Sigmoid colon (tissue), 7 donors: Measurements from ENCODE around the gene HEMGN. TPM values are rescaled to one million over a fixed set of nuclear protein-coding genes. Genes with fewer than 3 reads are reported as not detected.

ENCODE experiments used
- DNase-seq: peaks from one replicate; pipeline ENCODE4 v3.0.0-alpha.2; 2019
- H3K27ac ChIP-seq, 4 donors: fragments of 200-600 bp; sonication (generic); one replicate each; pipeline ENCODE4 v1.5.1; 2016 to 2019; ENCODE audit warnings: mild to moderate bottlenecking in 1 of 4
- H3K27me3 ChIP-seq, 3 donors: fragments of 200-600 bp; sonication (generic); one replicate each; pipeline ENCODE4 v1.5.1; 2019; ENCODE audit warnings: mild to moderate bottlenecking in 1 of 3
- H3K36me3 ChIP-seq, 4 donors: fragments of 200-600 bp; sonication (generic); one replicate each; pipeline ENCODE4 v1.5.1; 2016 to 2019
- H3K4me1 ChIP-seq, 4 donors: fragments of 200-600 bp; sonication (generic); one replicate each; pipeline ENCODE4 v1.5.1; 2017 to 2019
- H3K4me3 ChIP-seq, 4 donors: fragments of 200-600 bp; sonication (generic); one replicate each; pipeline ENCODE4 v1.5.1; 2017 to 2019; ENCODE audit warnings: mild to moderate bottlenecking in 2 of 4, moderate library complexity in 1 of 4
- H3K9me3 ChIP-seq, 4 donors: fragments of 200-600 bp in 3 of 4; sonication (generic) in 3 of 4; one replicate each; pipeline versions ENCODE4 v1.5.1 to v1.6.1; 2013 to 2019
- EP300 ChIP-seq, 4 donors: sonication (generic); formaldehyde crosslinking; IDR thresholded peaks; one replicate each; pipeline ENCODE4 v1.6.1; 2017; ENCODE audit warnings: antibody characterized with exemption in 4 of 4
- POLR2A ChIP-seq, 2 donors: fragments of 450-650 bp; IDR thresholded peaks; one replicate each; pipeline ENCODE4 v1.6.1; 2016; ENCODE audit warnings: antibody characterized with exemption in 2 of 2, mild to moderate bottlenecking in 2 of 2, moderate library complexity in 2 of 2
- POLR2AphosphoS5 ChIP-seq, 4 donors: sonication (generic); formaldehyde crosslinking; IDR thresholded peaks; one replicate each; pipeline ENCODE4 v1.6.1; 2017; ENCODE audit warnings: antibody characterized with exemption in 4 of 4
- WGBS, 2 donors: extraction: QIAGEN DNeasy Blood & Tissue Kit; methylation state at CpG; one replicate each; pipeline ENCODE4 v1.1.7; 2013; 5-methylcytosine and 5-hydroxymethylcytosine counted together
- intact Hi-C: fragments of 100-400 bp; cut with DNase I; formaldehyde crosslinking; loops from one replicate; pipeline ENCODE4 v1.15.1; 2023
- polyA plus RNA-seq, 3 donors: library from polyadenylated mRNA; stranded (reverse); fragments of 200-250 nt; gene quantifications; one replicate each; pipeline ENCODE4 v1.2.3, GENCODE V29; 2013
- small RNA-seq, 3 donors: library from RNA; depleted of rRNA; stranded (forward); fragments of <200 nt; gene quantifications; one replicate each; pipeline ENCODE3, GENCODE V24; 2016
- total RNA-seq, 4 donors: library from RNA; depleted of rRNA; stranded (reverse); fragments of >200 nt; gene quantifications; one replicate each; pipeline ENCODE4 v1.1.0, GENCODE V29; 2016
- TF ChIP-seq, protein P1 (sequence below), 4 experiments: fragments of 450-650 bp in 3 of 4; fragments of 200-600 bp in 1 of 4; IDR thresholded peaks; one replicate each; pipeline ENCODE4 v1.5.1; 2016 to 2019; ENCODE audit warnings: antibody characterized with exemption in 4 of 4, mild to moderate bottlenecking in 3 of 4, moderate library complexity in 2 of 4
- donor health status: healthy with polysubstance abuse.
- donor health status: Bipolar disorder and iron deficiency.
- donor health status: healthy.

HEMGN gene
- total and polyA plus RNA-seq, 7 donors = 0.25 TPM; not detected in 6

DNA sequence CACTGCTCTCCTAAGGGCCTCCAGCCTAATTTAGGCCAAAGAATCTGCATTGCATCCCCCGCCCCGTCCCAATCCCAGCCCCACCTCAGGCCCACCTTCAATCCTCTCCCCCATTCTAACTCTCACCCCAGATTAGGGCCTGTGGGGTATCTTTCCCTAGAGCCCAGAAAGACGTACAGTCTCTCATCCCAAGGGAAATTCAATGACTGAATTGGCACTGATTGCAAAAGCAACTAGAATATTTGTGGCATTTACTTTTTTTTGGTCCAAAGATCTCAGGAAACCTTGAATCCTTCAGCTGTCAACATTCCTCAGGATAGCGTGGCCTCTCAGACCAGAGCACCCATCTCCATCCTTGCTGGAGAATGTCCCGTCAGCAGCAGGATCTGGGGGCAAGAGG lies 46.2 kb downstream of the HEMGN start:
- 89 to 95% methylated on average over 5 of the region's 5 CpGs for WGBS, 2 donors
- H3K27ac ChIP-seq = no peak overlapping the region
- H3K9me3 ChIP-seq = peaks cover 0 to 5% (median 1%) of the 10 kb centered on the region in 4 donors
- peaks cover 0 to 14% (median 0%) of the 10 kb centered on the region in 4 donors for H3K36me3 ChIP-seq
- H3K4me3 ChIP-seq = no peak overlapping the region
- no peak for TF ChIP-seq EP300 (IDR thresholded peaks at IDR 0.05)
- no peak for TF ChIP-seq POLR2AphosphoS5 (IDR thresholded peaks at IDR 0.05)
- TF ChIP-seq, protein P1, sequence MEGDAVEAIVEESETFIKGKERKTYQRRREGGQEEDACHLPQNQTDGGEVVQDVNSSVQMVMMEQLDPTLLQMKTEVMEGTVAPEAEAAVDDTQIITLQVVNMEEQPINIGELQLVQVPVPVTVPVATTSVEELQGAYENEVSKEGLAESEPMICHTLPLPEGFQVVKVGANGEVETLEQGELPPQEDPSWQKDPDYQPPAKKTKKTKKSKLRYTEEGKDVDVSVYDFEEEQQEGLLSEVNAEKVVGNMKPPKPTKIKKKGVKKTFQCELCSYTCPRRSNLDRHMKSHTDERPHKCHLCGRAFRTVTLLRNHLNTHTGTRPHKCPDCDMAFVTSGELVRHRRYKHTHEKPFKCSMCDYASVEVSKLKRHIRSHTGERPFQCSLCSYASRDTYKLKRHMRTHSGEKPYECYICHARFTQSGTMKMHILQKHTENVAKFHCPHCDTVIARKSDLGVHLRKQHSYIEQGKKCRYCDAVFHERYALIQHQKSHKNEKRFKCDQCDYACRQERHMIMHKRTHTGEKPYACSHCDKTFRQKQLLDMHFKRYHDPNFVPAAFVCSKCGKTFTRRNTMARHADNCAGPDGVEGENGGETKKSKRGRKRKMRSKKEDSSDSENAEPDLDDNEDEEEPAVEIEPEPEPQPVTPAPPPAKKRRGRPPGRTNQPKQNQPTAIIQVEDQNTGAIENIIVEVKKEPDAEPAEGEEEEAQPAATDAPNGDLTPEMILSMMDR (IDR thresholded peaks at IDR 0.05) = no peak
- TF ChIP-seq POLR2A (IDR thresholded peaks at IDR 0.05) = no peak
- DNase-seq = no peak
- intact Hi-C loops = no loop called here
- no peaks in the 10 kb centered on the region for H3K27me3 ChIP-seq
- H3K4me1 ChIP-seq = no peaks in the 10 kb centered on the region

DNA sequence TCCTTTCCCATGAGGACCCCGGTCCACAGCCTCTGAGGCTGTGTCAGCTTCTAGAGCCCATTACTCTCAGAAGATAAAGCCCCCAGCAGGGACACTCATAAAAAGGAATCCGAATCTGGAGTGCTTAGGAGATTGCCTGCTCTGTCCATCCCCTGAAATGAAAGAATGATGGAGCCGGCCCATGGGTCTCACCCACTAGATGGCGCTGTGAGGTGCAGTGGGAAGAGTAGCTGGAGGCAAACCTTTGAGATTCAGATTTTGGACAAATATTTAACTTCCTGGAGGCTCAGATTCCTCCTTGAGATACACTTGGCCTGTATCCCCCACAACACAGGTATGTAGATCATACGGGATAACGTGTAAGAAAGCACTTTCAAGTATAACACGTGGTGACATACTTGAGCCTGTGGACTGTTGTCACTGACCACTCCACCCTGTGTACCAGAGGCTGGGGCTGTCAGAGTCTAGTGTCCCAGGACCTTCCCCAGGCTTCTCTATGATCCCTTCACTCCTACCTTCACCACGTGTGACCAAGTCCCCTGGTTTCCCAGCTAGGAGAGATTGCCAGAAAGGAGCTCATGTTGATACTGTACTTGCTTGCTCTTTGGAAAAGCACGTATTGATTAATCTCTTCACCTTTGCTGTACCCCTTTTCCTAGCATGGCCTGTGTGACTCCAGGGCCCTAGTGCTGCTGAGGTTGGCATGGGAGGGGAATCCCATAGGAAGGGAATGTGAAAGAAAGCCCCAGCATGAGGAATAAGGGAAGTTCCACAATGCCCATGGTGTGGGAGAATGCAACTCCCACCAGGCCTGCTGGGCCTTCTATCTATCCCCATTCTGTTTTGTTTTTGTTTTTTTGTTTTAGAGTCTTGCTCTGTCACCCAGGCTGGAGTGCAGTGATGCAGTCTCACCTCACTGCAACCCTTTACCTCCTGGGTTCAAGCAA lies 47.8 kb downstream of the HEMGN start:
- no peak for DNase-seq
- peaks cover 0 to 5% (median 1%) of the 10 kb centered on the region in 4 donors for H3K9me3 ChIP-seq
- no peak overlapping the region for H3K4me3 ChIP-seq
- TF ChIP-seq, protein P1 (IDR thresholded peaks at IDR 0.05) = no peak
- no peak for TF ChIP-seq POLR2AphosphoS5 (IDR thresholded peaks at IDR 0.05)
- H3K4me1 ChIP-seq = no peaks in the 10 kb centered on the region
- no peaks in the 10 kb centered on the region for H3K27me3 ChIP-seq
- 67 to 74% methylated on average over 9 of the region's 9 CpGs for WGBS, 2 donors
- intact Hi-C loops = no loop called here
- peaks cover 0 to 5% (median 0%) of the 10 kb centered on the region in 4 donors for H3K36me3 ChIP-seq
- no peak overlapping the region for H3K27ac ChIP-seq

DNA sequence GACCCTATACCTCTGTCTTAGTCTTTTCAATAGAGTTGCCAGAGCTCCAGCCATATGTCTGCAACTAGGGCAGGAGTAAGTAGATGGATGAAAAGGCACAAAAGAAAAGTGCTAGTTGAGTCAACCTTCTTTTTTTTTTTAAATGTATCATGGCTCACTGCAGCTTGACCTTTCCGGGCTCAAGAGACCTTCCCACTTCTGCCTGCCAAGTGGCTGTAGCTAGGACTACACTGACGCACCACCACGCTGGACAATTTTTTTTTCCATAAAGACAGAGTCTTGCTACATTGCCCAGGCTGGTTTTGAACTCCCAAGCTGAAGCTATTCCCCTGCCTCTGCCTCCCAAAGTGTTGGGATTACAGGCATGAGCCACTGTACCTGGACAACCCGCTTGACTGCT lies 57.6 kb downstream of the HEMGN start:
- H3K4me1 ChIP-seq = peaks cover 0 to 15% (median 12%) of the 10 kb centered on the region in 4 donors
- no peak overlapping the region for H3K4me3 ChIP-seq
- no peaks in the 10 kb centered on the region for H3K9me3 ChIP-seq
- TF ChIP-seq, protein P1 (IDR thresholded peaks at IDR 0.05) = no peak
- TF ChIP-seq EP300 (IDR thresholded peaks at IDR 0.05) (no peak), POLR2A (IDR thresholded peaks at IDR 0.05) (no peak), POLR2AphosphoS5 (IDR thresholded peaks at IDR 0.05) (no peak)
- intact Hi-C loops = no loop called here
- no peak for DNase-seq
- WGBS, 2 donors = 85 to 88% methylated on average over 4 of the region's 4 CpGs
- no peaks in the 10 kb centered on the region for H3K36me3 ChIP-seq
- H3K27me3 ChIP-seq = no peaks in the 10 kb centered on the region
- no peak overlapping the region for H3K27ac ChIP-seq

Small RNAs within 50 kb of the gene (small RNA-seq; reads per million reads assigned to genes)
- gene RF00019 = 0 reads per million in 3 donors

Other genes starting within 250 kb of the HEMGN start
- gene XPA, start 240.8 kb downstream of the HEMGN start, total RNA-seq = 10 to 100 TPM; 21.7 to 33.2 (median 31.2) TPM
- 10 to 100 TPM in 2 of 3 donors, 1 to 10 TPM in 1; 8.8 to 16.2 (median 12.5) TPM for gene XPA, start 240.8 kb downstream of the HEMGN start, polyA plus RNA-seq
- gene FOXE1, start 84.9 kb downstream of the HEMGN start, total RNA-seq = not detected
- not detected for gene FOXE1, start 84.9 kb downstream of the HEMGN start, polyA plus RNA-seq
- gene TRMO, start 15.7 kb downstream of the HEMGN start, total RNA-seq = 10 to 100 TPM; 24.8 to 27.8 (median 25.7) TPM
- 10 to 100 TPM in 2 of 3 donors, 1 to 10 TPM in 1; 7.8 to 15.5 (median 12.4) TPM for gene TRMO, start 15.7 kb downstream of the HEMGN start, polyA plus RNA-seq
- 10 to 100 TPM; 31.4 to 66.7 (median 51.3) TPM for gene ANP32B, start 45.2 kb upstream of the HEMGN start, total RNA-seq
- gene ANP32B, start 45.2 kb upstream of the HEMGN start, polyA plus RNA-seq = 100 to 1,000 TPM; 160 to 217 (median 198) TPM
- gene NANS, start 118.6 kb upstream of the HEMGN start, total RNA-seq = 10 to 100 TPM; 24.6 to 38.1 (median 28.4) TPM
- gene NANS, start 118.6 kb upstream of the HEMGN start, polyA plus RNA-seq = 100 to 1,000 TPM; 316 to 470 (median 434) TPM
- 10 to 100 TPM in 2 of 4 donors, 1 to 10 TPM in 2; 7.2 to 13.2 (median 9.0) TPM for gene TRIM14, start 181.1 kb upstream of the HEMGN start, total RNA-seq
- gene TRIM14, start 181.1 kb upstream of the HEMGN start, polyA plus RNA-seq = 10 to 100 TPM; 14.4 to 40.1 (median 17.8) TPM